AG20443 (cell line): ENCODE data around the gene P4HA1.

Source experiments
- DNase-seq: peaks from one replicate; pipeline ENCODE4 v3.0.0; 2012; ENCODE audit warnings: low spot score, mixed read lengths

The P4HA1 gene

DNA sequence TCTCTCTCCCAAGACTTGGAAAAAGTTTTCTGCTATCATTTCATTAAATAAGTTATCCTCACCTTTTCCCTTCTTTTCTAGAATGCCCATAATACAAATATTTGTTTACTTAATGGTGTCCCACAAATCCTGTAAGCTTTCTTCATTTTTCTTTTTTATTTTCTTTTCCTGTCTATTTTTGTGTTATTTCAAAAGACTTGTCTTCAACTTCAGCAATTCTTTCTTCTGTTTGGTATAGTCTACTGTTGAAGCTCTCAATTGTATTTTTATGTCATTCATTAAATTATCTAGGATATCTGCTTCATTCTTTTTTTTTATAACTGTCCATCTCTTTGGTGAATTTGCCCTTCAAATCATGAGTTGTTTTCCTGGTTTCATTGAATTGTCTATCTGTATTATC lies 117.0 kb downstream of the P4HA1 start:
- no peak for DNase-seq

DNA sequence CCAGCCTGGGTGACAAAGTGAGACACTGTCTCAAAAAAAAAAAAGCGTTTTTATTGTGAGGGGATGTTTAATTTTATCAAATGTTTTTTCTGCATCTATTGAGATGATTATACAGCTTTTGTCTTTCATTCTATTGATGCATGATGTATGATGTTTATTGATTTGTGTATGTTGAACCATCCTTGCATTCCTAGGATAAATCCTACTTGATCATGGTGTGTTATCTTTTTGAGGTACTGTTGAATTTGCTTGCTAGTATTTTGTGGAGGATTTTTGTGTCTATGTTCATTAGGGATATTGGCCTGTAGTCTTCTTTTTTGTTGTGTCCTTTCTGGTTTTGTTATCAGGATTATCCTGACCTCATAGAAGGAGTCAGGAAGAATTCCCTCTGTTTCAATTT lies 119.8 kb downstream of the P4HA1 start:
- DNase-seq: no peak
